ENCODE results near the gene CA10. TPM values are rescaled to one million over a fixed set of nuclear protein-coding genes. Genes with fewer than 3 reads are reported as not detected.

Gene CA10
- polyA plus RNA-seq, 1 donor (not counting 4 experiments of a cell fraction or from before 2014, with no cell fraction given) = 2.9 TPM

- no peaks in the 10 kb centered on the region for H3K9me1 ChIP-seq (ENCODE audit: control insufficient read depth, extremely low read depth, insufficient read depth, low read length)
- H3K79me2 ChIP-seq (ENCODE audit: control insufficient read depth, insufficient read depth, low read length) = no peaks in the 10 kb centered on the region
- no peaks in the 10 kb centered on the region for H3K4me1 ChIP-seq (ENCODE audit: control insufficient read depth, extremely low read depth, insufficient read depth, low read length)
- no peak overlapping the region for H3K4me2 ChIP-seq (ENCODE audit: control insufficient read depth, extremely low read depth, insufficient read depth, low read depth, low read length)
- no peaks in the 10 kb centered on the region for H3K9me3 ChIP-seq (ENCODE audit: control insufficient read depth, low read depth, low read length)
- no peak overlapping the region for H3K27ac ChIP-seq (ENCODE audit: control insufficient read depth, insufficient read depth, low read length)
- no peak overlapping the region for H2AFZ ChIP-seq (ENCODE audit: control insufficient read depth, low read length)
- TF ChIP-seq EZH2 (IDR thresholded peaks at IDR 0.05; ENCODE audit: low read length) = no peak
- TF ChIP-seq, protein P1, sequence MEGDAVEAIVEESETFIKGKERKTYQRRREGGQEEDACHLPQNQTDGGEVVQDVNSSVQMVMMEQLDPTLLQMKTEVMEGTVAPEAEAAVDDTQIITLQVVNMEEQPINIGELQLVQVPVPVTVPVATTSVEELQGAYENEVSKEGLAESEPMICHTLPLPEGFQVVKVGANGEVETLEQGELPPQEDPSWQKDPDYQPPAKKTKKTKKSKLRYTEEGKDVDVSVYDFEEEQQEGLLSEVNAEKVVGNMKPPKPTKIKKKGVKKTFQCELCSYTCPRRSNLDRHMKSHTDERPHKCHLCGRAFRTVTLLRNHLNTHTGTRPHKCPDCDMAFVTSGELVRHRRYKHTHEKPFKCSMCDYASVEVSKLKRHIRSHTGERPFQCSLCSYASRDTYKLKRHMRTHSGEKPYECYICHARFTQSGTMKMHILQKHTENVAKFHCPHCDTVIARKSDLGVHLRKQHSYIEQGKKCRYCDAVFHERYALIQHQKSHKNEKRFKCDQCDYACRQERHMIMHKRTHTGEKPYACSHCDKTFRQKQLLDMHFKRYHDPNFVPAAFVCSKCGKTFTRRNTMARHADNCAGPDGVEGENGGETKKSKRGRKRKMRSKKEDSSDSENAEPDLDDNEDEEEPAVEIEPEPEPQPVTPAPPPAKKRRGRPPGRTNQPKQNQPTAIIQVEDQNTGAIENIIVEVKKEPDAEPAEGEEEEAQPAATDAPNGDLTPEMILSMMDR (optimal IDR thresholded peaks at IDR 0.05 in 1 of 3, IDR thresholded peaks at IDR 0.05 in 1 of 3, conservative IDR thresholded peaks at IDR 0.05 in 1 of 3; ENCODE audit: extremely low read depth in 1 of 3, insufficient read depth in 2 of 3, low read length in 3 of 3) = no peak
- no peak for DNase-seq (ENCODE audit: low read depth, low spot score)
- FAIRE-seq = no peak
- H3K36me3 ChIP-seq (ENCODE audit: control insufficient read depth in 2 of 2, extremely low read depth in 1 of 2, insufficient read depth in 2 of 2, low read length in 2 of 2) = no peaks in the 10 kb centered on the region
- no peaks in the 10 kb centered on the region for H4K20me1 ChIP-seq (ENCODE audit: control insufficient read depth, extremely low read depth, insufficient read depth, low read length)
- H3K4me3 ChIP-seq (ENCODE audit: control insufficient read depth in 2 of 3, extremely low read depth in 1 of 3, insufficient read depth in 2 of 3, low read depth in 1 of 3, low read length in 3 of 3) = no peak overlapping the region
- H3K9ac ChIP-seq (ENCODE audit: control insufficient read depth, extremely low read depth, insufficient read depth, low read length) = no peak overlapping the region
- dilution Hi-C loops (cut with MboI; ENCODE audit: extremely low pct_ligation_motif_present, low sequenced_read_pairs) = no loop called here
- no peaks in the 10 kb centered on the region for H3K27me3 ChIP-seq (ENCODE audit: control insufficient read depth, extremely low read depth, insufficient read depth, low read length)
Observed at GRCh38 chr17:51805185-51805584, 353.3 kb downstream of the CA10 start.

GRCh38 chr17:51803161-51803560 lies 355.4 kb downstream of the CA10 start:
- H3K4me2 ChIP-seq (ENCODE audit: control insufficient read depth, extremely low read depth, insufficient read depth, low read depth, low read length) = no peak overlapping the region
- FAIRE-seq = no peak
- no peaks in the 10 kb centered on the region for H3K4me1 ChIP-seq (ENCODE audit: control insufficient read depth, extremely low read depth, insufficient read depth, low read length)
- H3K9ac ChIP-seq (ENCODE audit: control insufficient read depth, extremely low read depth, insufficient read depth, low read length) = no peak overlapping the region
- H3K4me3 ChIP-seq (ENCODE audit: control insufficient read depth in 2 of 3, extremely low read depth in 1 of 3, insufficient read depth in 2 of 3, low read depth in 1 of 3, low read length in 3 of 3) = no peak overlapping the region
- dilution Hi-C loops (cut with MboI; ENCODE audit: extremely low pct_ligation_motif_present, low sequenced_read_pairs) = no loop called here
- H3K27ac ChIP-seq (ENCODE audit: control insufficient read depth, insufficient read depth, low read length) = no peak overlapping the region
- H4K20me1 ChIP-seq (ENCODE audit: control insufficient read depth, extremely low read depth, insufficient read depth, low read length) = no peaks in the 10 kb centered on the region
- TF ChIP-seq EZH2 (IDR thresholded peaks at IDR 0.05; ENCODE audit: low read length) = no peak
- TF ChIP-seq, protein P1 (optimal IDR thresholded peaks at IDR 0.05 in 1 of 3, IDR thresholded peaks at IDR 0.05 in 1 of 3, conservative IDR thresholded peaks at IDR 0.05 in 1 of 3; ENCODE audit: extremely low read depth in 1 of 3, insufficient read depth in 2 of 3, low read length in 3 of 3) = no peak
- no peaks in the 10 kb centered on the region for H3K9me3 ChIP-seq (ENCODE audit: control insufficient read depth, low read depth, low read length)
- no peak overlapping the region for H2AFZ ChIP-seq (ENCODE audit: control insufficient read depth, low read length)
- H3K36me3 ChIP-seq (ENCODE audit: control insufficient read depth in 2 of 2, extremely low read depth in 1 of 2, insufficient read depth in 2 of 2, low read length in 2 of 2) = no peaks in the 10 kb centered on the region
- H3K27me3 ChIP-seq (ENCODE audit: control insufficient read depth, extremely low read depth, insufficient read depth, low read length) = no peaks in the 10 kb centered on the region
- no peak for DNase-seq (ENCODE audit: low read depth, low spot score)
- no peaks in the 10 kb centered on the region for H3K79me2 ChIP-seq (ENCODE audit: control insufficient read depth, insufficient read depth, low read length)
- no peaks in the 10 kb centered on the region for H3K9me1 ChIP-seq (ENCODE audit: control insufficient read depth, extremely low read depth, insufficient read depth, low read length)

Measured in keratinocyte (primary cell).